Muscle of arm (tissue), 12 donors: Measurements from ENCODE around the gene ATF7IP2. TPM values are rescaled to one million over a fixed set of nuclear protein-coding genes. Genes with fewer than 3 reads are reported as not detected.
"Not testable (repeated sequence)": the region's sequence is repeated elsewhere in the genome, so short reads cannot be mapped to it uniquely, and the experiment has no call there.

Source experiments
- DNase-seq: peaks from one replicate; pipeline ENCODE4 v3.0.0-alpha.2; 2013
- polyA plus RNA-seq, 12 donors: library from polyadenylated mRNA; unstranded; fragments of 120-200 nt; gene quantifications; one replicate each; pipeline ENCODE4 v1.2.1, GENCODE V29; 2013; ENCODE audit not compliant: insufficient read length in 12 of 12

Gene ATF7IP2
- polyA plus RNA-seq, 12 donors, result 5.0 to 15.2 (median 6.9) TPM; not detected in 1

DNA sequence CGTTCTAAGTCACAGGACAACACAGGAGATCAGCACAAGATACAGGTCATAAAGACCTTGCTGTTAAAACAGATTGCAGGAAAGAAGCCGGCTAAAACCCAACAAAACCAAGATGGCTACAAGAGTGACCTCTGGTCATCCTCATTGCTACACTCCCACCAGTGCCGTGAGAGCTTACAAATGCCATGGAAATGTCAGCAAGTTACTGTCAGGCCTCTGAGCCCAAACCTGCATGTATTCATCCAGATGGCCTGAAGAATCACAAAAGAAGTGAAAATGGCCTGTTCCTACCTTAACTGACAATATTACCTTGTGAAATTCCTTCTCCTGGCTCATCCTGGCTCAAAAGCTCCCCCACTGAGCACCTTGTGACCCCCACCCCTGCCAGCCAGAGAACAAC, 119.4 kb downstream of the ATF7IP2 start:
- not testable (repeated sequence) for DNase-seq

DNA sequence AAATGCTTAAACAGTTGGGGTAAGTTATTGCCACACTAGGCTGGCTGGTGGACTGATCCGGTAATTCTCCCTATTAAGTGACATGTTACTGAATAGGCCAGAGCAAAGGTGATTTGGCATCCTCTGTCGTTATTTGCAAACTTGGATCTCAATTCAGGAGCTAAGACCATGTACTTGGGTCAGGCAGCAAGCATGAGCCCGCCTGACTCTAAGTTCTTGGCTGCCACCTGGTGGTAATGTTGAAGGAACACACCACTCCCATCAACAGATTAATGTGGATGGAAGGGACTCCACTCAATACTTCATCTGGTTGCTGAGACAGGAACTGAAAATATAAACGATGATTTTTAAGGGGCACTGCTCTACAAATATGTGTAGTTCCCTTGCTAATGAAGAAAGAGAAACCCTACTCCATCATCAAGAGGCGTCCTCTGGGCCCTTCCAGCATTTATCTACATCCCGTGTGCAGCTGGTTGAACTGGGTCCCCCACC, 123.7 kb downstream of the ATF7IP2 start:
- DNase-seq, result peak; percentile 77

DNA sequence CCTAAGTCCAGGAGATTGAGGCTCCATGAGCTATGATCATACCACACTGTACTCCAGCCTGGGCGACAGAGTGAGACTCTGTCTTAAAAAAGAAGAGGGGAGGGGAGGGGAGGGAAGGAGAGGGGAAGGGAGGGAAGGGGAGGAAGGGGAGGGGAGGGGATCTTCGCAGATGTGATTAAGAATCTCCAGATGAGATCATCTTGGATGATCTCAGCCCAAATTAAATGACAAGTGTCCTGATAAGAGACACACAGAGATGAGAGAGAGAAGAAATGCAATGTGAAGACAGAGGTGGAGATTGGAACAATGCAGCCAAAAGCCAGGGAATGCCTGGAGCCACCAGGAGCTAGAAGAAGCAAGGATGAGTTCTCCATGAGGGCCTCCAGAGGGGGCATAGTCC, 124.4 kb downstream of the ATF7IP2 start:
- no peak for DNase-seq

DNA sequence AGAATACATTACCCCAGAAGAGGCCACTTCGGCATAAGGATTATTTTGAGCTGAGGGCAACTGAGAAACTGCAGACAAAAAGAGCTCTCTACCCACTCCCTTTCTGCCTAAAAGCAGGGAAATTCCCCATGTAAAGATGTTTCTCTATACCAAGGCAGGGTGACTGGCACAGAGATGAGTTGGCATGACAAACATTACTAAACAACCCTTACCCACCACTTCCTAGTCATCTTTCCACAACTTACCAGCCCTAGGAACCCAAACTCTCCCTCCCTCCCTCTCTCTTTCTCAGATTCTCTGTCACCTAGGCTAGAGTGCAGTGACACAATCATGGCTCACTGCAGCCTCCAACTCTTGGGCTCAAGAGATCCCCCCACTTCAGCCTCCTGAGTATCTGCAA, 126.0 kb downstream of the ATF7IP2 start:
- DNase-seq, result no peak

DNA sequence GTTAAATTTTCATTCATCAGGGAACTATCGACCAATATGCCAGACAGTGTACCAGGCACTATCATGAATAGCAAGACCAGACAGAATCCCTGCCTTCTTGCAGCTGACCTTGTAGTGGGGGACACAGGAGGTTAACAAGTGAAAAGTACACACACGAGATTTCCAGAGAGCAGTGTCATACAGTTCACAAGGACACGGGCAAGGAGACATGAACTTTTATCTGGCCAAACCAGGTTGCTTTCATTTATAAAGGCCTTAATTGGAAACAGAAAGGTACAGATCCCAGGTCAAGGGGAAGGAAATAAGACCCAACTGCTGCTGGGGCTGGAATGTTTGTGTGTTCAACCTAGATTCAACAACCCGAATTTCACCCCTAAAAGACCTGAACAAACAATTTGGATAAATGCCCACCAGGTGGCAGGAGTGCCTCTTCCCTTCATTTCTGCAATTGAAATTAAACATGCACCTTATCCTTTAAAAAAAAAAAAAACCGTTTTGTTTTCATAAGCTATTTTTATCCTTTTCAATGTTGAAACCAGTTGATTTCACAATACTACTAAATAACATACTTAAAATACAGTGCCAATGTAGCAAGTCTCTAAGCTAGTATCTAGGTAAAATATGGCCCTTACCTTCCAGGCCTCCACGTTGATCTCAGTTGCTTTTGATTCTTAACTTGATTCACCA, 128.7 kb downstream of the ATF7IP2 start:
- DNase-seq, result peak; percentile 44

DNA sequence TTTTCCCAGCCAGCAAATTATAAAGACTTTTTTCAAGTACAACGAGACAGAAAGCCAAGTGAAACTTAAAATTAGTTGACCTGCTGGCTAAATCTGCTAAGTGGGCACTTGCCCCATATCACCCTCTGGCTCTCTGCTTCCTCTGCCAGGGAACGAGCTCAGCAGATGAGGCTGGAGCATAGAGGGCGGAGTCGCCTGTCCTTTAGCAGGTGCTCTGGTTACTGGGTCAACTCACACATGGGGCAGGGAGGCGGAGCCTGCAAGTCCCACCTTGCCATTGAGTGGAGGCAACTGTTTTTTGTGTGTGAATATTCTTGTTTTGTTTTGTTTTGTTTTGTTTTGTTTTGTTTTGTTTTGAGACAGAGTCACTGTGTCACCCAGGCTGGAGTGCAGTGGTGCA, 132.0 kb downstream of the ATF7IP2 start:
- DNase-seq, result no peak

DNA sequence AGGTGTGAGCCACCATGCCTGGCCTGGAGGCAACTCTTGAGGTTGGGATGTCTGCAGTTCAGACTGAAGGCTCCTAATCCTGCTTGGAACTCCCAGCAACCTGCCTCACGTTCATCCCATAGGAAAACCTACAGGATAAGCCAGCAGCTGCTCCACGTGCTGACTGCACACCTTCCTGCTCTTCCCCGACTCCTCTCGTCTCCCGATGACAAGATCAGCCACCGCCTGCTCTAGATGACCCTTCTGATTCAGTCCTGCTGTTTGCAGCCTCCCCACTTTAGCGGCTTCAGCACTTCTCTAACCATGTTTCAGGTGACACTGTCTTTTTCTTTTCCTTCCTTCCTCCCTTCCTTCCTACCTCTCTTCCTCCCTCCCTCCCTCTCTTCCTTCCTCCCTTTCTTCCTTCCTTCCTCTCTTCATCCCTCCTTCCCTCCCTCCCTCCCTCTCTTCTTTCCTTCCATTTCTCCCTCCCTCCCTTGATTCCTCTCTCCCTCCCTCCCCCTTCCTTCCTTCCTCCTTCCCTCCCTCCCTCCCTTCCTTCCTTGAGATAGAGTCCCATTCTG, 132.7 kb downstream of the ATF7IP2 start:
- no peak for DNase-seq

DNA sequence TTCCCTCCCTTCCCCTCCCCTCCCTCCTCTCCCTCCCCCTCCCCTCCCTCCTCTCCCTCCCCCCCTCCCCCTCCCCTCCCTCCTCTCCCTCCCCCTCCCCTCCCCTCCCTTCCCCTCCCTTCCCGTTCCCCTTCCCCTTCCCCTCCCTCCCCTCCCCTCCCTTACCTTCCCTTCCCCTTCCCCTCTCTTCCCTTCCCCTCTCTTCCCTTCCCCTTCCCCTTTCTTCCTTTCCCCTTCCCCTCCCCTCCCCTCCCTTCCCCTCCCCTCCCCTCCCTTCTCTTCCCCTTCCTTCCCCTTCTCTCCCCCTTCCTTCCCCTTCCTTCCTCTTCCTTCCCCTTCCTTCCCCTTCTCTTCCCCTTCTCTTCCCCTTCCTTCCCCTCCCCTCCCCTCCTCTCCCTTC, 133.4 kb downstream of the ATF7IP2 start:
- no peak for DNase-seq

DNA sequence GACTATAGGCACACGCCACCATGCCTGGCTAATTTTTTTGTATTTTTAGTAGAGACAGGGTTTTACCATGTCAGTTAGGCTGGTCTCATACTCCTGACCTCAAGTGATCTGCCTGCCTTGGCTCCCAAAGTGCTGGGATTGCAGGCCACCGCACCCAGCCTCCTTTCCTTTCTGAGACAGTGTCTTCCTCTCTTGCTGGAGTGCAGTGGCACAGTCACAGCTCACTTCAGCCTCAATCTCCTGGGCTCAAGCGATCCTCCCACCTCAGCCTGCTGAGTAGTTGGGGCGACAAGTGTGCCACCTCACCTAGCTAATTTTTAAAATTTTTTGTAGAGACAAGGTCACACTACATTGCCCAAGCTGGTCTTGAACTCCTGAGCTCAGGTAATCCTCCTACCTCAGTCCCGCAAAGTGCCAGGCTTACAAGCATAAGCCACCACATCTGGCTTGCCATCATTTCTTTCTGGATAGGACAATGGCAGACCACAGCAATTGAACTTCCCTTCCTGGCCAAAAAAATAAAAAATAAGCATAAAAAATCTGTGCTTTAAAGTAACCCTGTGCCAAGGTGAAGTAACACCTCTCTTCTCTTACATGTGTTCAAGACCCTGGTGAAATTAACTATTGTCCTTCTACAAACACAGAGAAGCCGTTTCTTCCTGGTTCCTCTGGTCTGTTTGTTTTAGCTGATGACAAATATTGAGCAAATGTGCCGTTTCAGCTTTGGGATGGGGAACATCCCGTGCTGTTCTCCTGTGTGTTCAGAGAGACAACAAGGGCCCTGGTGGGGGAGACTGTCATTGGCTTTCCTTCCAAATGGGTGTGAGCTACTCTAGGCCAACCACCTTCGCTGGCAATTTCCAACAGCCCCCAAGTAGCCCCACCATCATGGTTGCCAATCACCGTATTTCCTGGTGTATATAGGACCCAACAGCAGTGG, 134.3 kb downstream of the ATF7IP2 start:
- no peak for DNase-seq

DNA sequence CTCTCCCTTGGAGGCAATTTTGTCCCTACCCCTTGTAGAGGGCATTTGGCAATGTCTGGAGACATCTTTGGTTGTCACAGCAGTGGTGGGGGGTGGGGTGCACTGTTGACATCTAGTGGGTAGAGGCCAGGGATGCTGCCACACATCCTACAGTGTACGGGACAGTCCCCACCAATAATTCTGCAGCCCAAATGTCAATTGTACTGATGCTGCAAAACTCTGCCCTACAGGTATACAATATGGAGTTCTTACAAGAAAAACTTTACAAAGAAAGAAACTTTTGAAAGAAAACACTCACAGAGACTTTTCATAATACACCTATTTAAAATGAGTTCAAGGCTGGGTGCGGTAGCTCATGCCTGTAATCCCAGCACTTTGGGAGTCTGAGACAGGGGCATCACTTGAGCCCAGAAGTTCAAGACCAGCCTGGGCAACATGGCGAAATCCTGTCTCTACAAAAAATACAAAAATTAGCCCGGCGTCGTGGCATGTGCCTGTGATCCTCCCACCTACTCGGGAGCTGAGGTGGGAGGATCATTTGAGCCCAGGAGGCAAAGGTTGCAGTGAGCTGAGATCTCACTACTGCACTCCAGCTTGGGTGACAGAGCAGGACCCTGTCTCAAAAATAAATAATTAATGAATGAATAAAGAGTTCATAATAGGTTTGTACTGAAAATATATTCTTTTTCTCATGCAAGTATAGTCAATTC, 135.2 kb downstream of the ATF7IP2 start:
- no peak for DNase-seq

DNA sequence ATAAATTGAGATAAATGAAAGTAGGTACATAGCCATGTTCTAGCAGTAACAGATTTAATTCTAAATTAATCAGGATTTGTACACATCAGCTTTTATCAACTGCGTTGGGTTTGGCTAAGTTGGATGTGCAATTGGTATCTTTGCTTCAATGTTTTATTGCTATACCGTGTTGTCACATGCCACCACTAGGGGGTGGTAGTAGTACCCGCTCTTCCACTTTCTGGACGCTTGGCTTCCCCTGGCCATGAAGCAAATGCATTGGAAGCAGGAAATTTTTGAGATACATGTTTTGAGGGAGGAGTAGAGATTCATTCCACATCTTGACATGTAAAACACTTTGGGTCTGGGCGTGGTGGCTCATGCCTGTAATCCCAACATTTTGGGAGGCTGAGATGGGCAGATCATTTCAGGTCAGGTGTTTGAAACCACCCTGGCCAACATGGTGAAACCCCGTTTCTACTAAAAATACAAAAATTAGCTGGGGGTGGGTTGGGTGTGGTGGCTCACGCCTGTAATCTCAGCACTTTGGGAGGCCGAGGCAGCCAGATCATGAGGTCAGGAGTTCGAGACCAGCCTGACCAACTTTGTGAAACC, 135.9 kb downstream of the ATF7IP2 start:
- peak; percentile 17 for DNase-seq

DNA sequence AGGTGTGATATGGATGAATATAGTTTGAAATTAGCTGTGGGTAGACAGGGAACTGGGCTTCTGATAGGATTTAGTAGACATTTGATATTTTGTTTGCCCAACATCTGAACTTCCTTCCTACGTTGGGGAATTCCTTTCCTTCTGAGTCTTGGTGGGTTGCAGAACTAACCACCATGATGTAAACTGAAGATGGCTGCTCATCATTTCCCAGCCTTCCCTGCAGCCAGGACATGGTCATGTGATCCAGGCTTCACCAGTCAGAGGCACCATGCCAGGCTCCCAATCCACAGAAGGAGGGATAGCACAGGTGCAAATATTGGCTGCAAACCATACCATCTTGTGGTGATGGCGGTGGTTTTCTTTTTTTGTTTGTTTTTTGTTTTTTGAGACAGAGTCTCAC, 137.1 kb downstream of the ATF7IP2 start:
- no peak for DNase-seq

DNA sequence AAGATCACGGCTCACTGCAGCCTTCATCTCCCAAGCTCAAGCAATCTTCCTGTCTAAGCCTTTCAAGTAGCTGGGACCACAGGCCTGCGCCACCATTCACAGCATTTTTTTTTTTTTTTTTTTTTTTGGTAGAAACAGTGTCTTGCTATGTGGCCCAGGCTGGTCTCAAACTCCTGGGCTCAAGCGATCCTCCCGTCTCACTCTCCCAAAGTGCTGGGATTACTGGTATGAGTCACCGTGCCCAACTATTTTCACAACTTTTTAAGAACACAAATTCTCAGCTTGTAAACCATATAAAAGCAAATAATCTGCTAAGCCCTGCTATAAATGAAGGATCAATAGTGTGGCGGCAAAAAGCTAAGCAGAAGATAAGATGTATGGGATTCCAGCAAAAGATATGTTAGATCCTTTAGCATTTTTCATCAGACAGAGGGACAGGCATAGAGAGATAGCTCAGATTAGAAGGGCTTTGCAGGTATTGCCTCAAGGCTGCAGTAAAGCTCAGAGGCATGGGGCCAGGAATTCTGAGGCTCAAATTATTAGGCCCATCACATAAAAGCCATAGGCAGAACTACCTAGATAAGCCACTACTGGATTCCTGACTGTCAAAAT, 139.5 kb downstream of the ATF7IP2 start:
- no peak for DNase-seq

DNA sequence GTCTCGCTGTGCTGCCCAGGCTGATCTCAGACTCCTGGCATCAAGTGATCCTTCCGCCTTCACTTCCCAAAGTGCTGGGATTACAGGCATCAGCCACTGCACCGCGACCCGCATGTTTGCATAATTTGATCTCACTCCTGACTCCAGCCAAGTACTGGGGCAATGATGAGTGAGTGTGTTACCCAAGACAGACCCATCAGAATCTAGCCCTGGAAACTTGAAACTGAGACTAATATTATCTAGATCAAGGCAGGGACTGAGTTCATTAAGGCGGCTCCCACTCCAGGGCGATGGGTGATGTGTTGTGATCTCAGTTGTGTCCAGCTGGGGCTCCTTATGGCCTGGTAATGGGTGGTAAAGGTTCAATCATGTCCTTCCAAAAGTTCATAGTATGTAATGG, 141.1 kb downstream of the ATF7IP2 start:
- no peak for DNase-seq

DNA sequence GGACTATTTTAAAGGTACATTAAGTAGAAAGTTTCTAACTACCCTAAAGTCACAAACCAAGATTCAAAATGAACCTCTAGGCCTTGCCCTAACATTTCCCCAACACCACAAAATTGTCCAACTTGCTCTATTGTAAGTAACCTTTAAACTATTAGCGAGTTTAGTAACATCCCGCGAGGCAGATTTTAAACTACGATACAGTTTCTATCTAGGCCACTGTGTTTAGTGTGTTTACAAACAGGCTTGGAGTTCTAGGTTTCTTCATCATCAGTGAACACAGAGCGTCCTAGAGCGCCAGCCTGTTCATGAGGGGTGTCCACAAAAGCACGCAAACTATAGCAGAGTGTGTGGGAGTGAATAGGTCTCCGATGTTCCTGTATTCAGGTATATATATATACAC, 142.8 kb downstream of the ATF7IP2 start:
- DNase-seq, result no peak

DNA sequence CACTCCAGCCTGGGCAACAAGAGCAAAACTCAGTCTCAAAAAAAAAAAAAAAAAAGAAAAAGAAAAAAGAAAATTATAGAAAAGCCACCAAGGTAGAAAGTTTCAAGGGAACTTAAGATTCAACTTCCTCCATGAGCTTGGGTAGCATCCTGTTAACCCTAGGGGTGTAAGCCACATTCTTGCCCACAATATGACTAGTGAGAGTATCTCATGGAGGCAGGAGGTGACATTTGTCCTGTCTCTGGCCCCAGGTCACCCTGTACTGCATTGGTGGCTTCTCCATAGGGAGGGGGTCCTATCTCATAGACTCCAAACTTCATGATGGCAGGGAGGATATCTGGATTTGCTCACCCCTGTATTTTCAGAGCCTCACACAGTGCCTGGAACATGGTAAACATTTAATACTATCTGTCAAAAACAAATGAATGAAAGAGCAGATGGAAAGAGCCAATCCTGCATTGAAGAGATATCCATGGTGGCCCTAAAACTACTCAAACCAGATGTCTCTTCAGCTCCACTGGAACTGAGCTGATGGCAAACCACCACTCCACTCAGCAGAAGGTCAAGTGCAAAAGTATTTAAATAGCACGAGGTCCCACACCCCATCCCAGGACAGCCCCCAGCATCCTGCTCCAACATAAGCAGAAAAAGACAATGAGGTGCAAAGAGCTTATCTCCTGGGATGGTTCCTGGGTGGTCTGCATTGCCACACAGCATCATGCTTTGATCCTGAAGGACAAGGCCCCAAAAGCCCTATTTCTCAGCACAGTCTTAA, 144.2 kb downstream of the ATF7IP2 start:
- DNase-seq, result no peak

DNA sequence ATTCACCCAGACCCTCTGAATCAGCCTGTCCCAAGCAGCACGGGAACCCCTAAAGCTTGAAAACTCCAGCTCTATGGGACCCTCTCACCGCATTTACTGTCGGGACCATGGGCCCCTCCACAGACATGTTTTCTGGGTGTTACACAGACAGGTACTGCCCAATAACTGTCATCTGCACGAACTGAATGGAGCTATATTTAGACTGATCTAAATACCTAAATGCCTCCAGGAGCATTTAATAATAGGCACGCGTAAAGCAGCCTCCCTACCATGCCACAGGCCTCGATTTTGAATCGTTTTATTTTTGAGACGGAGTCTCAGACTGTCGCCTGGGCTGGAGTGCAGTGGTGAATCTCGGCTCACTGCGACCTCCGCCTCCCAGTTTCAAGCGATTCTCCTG, 144.8 kb downstream of the ATF7IP2 start:
- DNase-seq, result no peak

DNA sequence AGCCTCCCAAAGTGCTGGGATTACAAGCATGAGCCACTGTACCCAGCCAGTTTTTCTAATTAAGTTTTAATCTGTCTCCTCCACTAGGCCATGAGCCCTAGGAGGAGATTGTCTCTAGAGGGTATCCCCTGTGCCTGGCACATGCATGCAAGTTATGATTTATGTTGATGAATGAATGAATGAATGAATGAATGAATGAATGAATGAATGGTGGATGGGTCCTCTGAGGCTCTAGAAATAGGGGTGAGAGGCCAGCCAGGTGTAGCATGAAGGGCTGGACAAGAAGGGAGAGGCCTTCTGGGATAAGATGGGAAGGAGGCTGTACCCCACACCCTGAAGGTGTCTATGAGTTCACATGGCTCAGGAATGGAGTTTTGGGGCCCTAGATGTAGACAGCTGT, 145.7 kb downstream of the ATF7IP2 start:
- DNase-seq, result no peak
